Upper lobe of left lung (tissue), 6 donors: ENCODE data around the gene SH3BGRL2. TPM values are rescaled to one million over a fixed set of nuclear protein-coding genes. Genes with fewer than 3 reads are reported as not detected.

Experiments used
- ATAC-seq, 2 donors: fragments of 200-7000 bp; cut with Tn5 transposase; one replicate each; pipeline ENCODE4 v1.9.1; 2022; ENCODE audit warnings: mild to moderate bottlenecking in 2 of 2, moderate library complexity in 2 of 2; ENCODE audit not compliant: low FRiP score in 2 of 2
- DNase-seq, 2 donors: peaks; one replicate each; pipeline ENCODE4 v3.0.0-alpha.2; 2019 to 2020
- H3K27ac ChIP-seq, 4 donors: fragments of 200-600 bp; sonication (generic); one replicate each; pipeline ENCODE4 v1.5.1; 2016 to 2019
- H3K27me3 ChIP-seq, 4 donors: fragments of 200-600 bp; sonication (generic); one replicate each; pipeline ENCODE4 v1.5.1; 2017 to 2019
- H3K36me3 ChIP-seq, 4 donors: fragments of 200-600 bp; sonication (generic); one replicate each; pipeline ENCODE4 v1.5.1; 2016 to 2019
- H3K4me1 ChIP-seq, 4 donors: fragments of 200-600 bp; sonication (generic); one replicate each; pipeline ENCODE4 v1.5.1; 2018 to 2019
- H3K4me3 ChIP-seq, 4 donors: fragments of 200-600 bp; sonication (generic); one replicate each; pipeline ENCODE4 v1.5.1; 2017 to 2019; ENCODE audit warnings: mild to moderate bottlenecking in 2 of 4, moderate library complexity in 1 of 4
- H3K9me3 ChIP-seq, 4 donors: fragments of 200-600 bp; sonication (generic); one replicate each; pipeline ENCODE4 v1.5.1; 2018 to 2019
- CTCF ChIP-seq, 6 experiments: fragments of 450-650 bp in 4 of 6; fragments of 200-600 bp in 2 of 6; sonication (generic) in 2 of 6; IDR thresholded peaks; one replicate each; pipeline ENCODE4 v1.5.1; 2016 to 2019; ENCODE audit warnings: antibody characterized with exemption in 6 of 6
- EP300 ChIP-seq, 4 donors: sonication (generic); formaldehyde crosslinking; IDR thresholded peaks; one replicate each; pipeline ENCODE4 v1.5.1; 2017; ENCODE audit warnings: antibody characterized with exemption in 4 of 4, control low read depth in 2 of 4
- POLR2A ChIP-seq, 4 donors: fragments of 450-650 bp; IDR thresholded peaks; one replicate each; pipeline ENCODE4 v1.5.1; 2016 to 2017; ENCODE audit warnings: antibody characterized with exemption in 4 of 4, mild to moderate bottlenecking in 2 of 4
- POLR2AphosphoS5 ChIP-seq, 2 donors: sonication (generic); formaldehyde crosslinking; IDR thresholded peaks; one replicate each; pipeline ENCODE4 v1.5.1; 2017; ENCODE audit warnings: antibody characterized with exemption in 2 of 2
- WGBS, 2 donors: methylation state at CpG; one replicate each; pipeline ENCODE4 v1.1.5; 2017 to 2018; 5-methylcytosine and 5-hydroxymethylcytosine counted together
- total RNA-seq, 6 donors: library from RNA; depleted of rRNA in 4 of 6; stranded (reverse); fragments of >200 nt in 4 of 6; gene quantifications; one replicate each; pipeline versions ENCODE4 v1.1.0 to v1.2.1, GENCODE V29; 2016 to 2021
- donor health status: DM: no; HTN: no; CAD: no; lungs with moderate emphysema.
- donor health status: DM: no; HTN: yes; CAD: no; lungs with severe emphysema.

Gene SH3BGRL2
- total RNA-seq, 6 donors from 2014 or later, result 23.6 to 65.8 (median 25.4) TPM

- 45 to 46% methylated on average over 3 of the region's 3 CpGs for WGBS, 2 donors
- no peak overlapping the region for H3K27ac ChIP-seq
These were observed 14.9 kb downstream of the SH3BGRL2 start for GRCh38 chr6:79646006-79646405.

DNA sequence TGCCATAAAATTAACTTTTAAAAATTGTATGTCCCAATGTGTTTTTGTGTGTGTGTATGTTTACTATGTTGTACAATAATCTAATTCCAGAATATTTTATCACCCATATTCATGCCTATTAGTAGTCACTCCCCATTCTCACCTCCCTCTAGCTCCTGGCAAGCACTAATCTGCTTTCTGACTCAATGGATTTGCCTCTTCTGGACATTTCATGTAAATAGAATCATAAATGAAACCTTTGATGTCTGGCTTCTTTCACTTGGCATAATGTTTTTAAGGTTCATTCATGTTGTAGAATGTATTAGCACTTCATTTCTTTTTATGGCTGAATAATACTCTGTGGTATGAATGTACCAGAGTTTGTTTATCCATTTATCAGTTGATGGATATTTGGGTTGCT is 15.4 kb downstream of the SH3BGRL2 start:
- H3K9me3 ChIP-seq, result no peaks in the 10 kb centered on the region
- DNase-seq (no peak), ATAC-seq (no peak)
- H3K36me3 ChIP-seq, result no peaks in the 10 kb centered on the region
- no peaks in the 10 kb centered on the region for H3K27me3 ChIP-seq
- no peak overlapping the region for H3K27ac ChIP-seq
- peaks cover 2 to 15% (median 13%) of the 10 kb centered on the region in 4 donors for H3K4me1 ChIP-seq
- H3K4me3 ChIP-seq, result no peak overlapping the region
- TF ChIP-seq POLR2AphosphoS5 (IDR thresholded peaks at IDR 0.05) (no peak), EP300 (IDR thresholded peaks at IDR 0.05) (no peak), POLR2A (IDR thresholded peaks at IDR 0.05) (no peak), CTCF (IDR thresholded peaks at IDR 0.05) (no peak)

More at GRCh38 chr6:79646006-79646405, 14.9 kb downstream of the SH3BGRL2 start:
- no peaks in the 10 kb centered on the region for H3K27me3 ChIP-seq
- H3K4me3 ChIP-seq, result no peak overlapping the region
- no peaks in the 10 kb centered on the region for H3K36me3 ChIP-seq
- no peak for DNase-seq
- TF ChIP-seq POLR2AphosphoS5 (IDR thresholded peaks at IDR 0.05) (no peak), POLR2A (IDR thresholded peaks at IDR 0.05) (no peak), CTCF (IDR thresholded peaks at IDR 0.05) (no peak), EP300 (IDR thresholded peaks at IDR 0.05) (no peak)
- no peak for ATAC-seq
- peaks cover 2 to 15% (median 13%) of the 10 kb centered on the region in 4 donors for H3K4me1 ChIP-seq
- H3K9me3 ChIP-seq, result no peaks in the 10 kb centered on the region

GRCh38 chr6:79647741-79648140 is 16.6 kb downstream of the SH3BGRL2 start:
- Histone ChIP-seq H3K4me1 (peaks cover 2 to 15% (median 13%) of the 10 kb centered on the region in 4 donors), H3K27ac (no peak overlapping the region), H3K9me3 (no peaks in the 10 kb centered on the region), H3K4me3 (no peak overlapping the region), H3K27me3 (no peaks in the 10 kb centered on the region), H3K36me3 (no peaks in the 10 kb centered on the region)
- no peak for TF ChIP-seq POLR2A (IDR thresholded peaks at IDR 0.05)
- no peak for TF ChIP-seq EP300 (IDR thresholded peaks at IDR 0.05)
- TF ChIP-seq CTCF (IDR thresholded peaks at IDR 0.05), result no peak
- TF ChIP-seq POLR2AphosphoS5 (IDR thresholded peaks at IDR 0.05), result no peak
- ATAC-seq, result no peak
- WGBS, 2 donors, result 84 to 89% methylated on average over 2 of the region's 2 CpGs
- DNase-seq, result no peak

- Histone ChIP-seq H3K9me3 (no peaks in the 10 kb centered on the region), H3K27me3 (no peaks in the 10 kb centered on the region), H3K4me1 (peaks cover 2 to 15% (median 13%) of the 10 kb centered on the region in 4 donors), H3K4me3 (no peak overlapping the region), H3K27ac (peak overlapping the region in 1 of 4 donors; percentile 6), H3K36me3 (no peaks in the 10 kb centered on the region)
- no peak for TF ChIP-seq POLR2AphosphoS5 (IDR thresholded peaks at IDR 0.05)
- no peak for TF ChIP-seq EP300 (IDR thresholded peaks at IDR 0.05)
- no peak for TF ChIP-seq POLR2A (IDR thresholded peaks at IDR 0.05)
- no peak for TF ChIP-seq CTCF (IDR thresholded peaks at IDR 0.05)
- no peak for DNase-seq
- 29 to 42% methylated on average over 2 of the region's 2 CpGs for WGBS, 2 donors
- ATAC-seq, result no peak
These were observed 17.2 kb downstream of the SH3BGRL2 start for GRCh38 chr6:79648328-79648727.

GRCh38 chr6:79649016-79649415 is 17.9 kb downstream of the SH3BGRL2 start:
- TF ChIP-seq POLR2AphosphoS5 (IDR thresholded peaks at IDR 0.05) (no peak), EP300 (IDR thresholded peaks at IDR 0.05) (no peak), POLR2A (IDR thresholded peaks at IDR 0.05) (no peak), CTCF (IDR thresholded peaks at IDR 0.05) (no peak)
- no peaks in the 10 kb centered on the region for H3K36me3 ChIP-seq
- peak overlapping the region in 1 of 4 donors; percentile 6 for H3K27ac ChIP-seq
- H3K4me3 ChIP-seq, result no peak overlapping the region
- H3K27me3 ChIP-seq, result no peaks in the 10 kb centered on the region
- no peaks in the 10 kb centered on the region for H3K9me3 ChIP-seq
- ATAC-seq (no peak), DNase-seq (no peak)
- peaks cover 2 to 15% (median 13%) of the 10 kb centered on the region in 4 donors for H3K4me1 ChIP-seq
